ENCODE measurements around the gene SYPL1.

SYPL1 gene

DNA sequence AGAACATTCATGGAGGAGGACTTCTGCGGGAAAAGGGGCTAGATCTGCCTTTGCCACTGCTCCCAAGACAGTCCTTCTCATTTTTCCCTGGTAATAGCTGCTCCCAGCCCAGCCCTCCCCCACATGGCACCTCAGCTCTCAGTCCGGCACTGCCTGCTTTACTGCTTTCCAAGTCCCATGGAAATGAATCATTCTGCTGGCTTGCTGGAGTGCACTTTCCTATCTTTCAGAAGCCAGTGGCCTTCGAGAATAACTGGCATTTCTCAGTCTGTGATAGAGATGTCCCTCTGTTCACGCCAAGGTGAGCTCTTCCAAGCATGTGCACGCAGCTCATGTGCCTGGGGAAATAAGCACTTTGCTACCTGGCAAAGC lies 61.4 kb downstream of the SYPL1 start:
- TF ChIP-seq, protein P1, sequence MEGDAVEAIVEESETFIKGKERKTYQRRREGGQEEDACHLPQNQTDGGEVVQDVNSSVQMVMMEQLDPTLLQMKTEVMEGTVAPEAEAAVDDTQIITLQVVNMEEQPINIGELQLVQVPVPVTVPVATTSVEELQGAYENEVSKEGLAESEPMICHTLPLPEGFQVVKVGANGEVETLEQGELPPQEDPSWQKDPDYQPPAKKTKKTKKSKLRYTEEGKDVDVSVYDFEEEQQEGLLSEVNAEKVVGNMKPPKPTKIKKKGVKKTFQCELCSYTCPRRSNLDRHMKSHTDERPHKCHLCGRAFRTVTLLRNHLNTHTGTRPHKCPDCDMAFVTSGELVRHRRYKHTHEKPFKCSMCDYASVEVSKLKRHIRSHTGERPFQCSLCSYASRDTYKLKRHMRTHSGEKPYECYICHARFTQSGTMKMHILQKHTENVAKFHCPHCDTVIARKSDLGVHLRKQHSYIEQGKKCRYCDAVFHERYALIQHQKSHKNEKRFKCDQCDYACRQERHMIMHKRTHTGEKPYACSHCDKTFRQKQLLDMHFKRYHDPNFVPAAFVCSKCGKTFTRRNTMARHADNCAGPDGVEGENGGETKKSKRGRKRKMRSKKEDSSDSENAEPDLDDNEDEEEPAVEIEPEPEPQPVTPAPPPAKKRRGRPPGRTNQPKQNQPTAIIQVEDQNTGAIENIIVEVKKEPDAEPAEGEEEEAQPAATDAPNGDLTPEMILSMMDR (IDR thresholded peaks at IDR 0.05; ENCODE audit: low read depth, low read length): no peak
- H3K4me3 ChIP-seq (ENCODE audit: low read depth, low read length): no peak overlapping the region
- in situ Hi-C loops (cut with HindIII; ENCODE audit: low sequenced_read_pairs): loop anchor here (25.0 kb wide), 1 partner anchor 112 kb away; no protein-coding TSS in a partner anchor
- DNase-seq (ENCODE audit: low read depth, low spot score): peak; percentile 26

DNA sequence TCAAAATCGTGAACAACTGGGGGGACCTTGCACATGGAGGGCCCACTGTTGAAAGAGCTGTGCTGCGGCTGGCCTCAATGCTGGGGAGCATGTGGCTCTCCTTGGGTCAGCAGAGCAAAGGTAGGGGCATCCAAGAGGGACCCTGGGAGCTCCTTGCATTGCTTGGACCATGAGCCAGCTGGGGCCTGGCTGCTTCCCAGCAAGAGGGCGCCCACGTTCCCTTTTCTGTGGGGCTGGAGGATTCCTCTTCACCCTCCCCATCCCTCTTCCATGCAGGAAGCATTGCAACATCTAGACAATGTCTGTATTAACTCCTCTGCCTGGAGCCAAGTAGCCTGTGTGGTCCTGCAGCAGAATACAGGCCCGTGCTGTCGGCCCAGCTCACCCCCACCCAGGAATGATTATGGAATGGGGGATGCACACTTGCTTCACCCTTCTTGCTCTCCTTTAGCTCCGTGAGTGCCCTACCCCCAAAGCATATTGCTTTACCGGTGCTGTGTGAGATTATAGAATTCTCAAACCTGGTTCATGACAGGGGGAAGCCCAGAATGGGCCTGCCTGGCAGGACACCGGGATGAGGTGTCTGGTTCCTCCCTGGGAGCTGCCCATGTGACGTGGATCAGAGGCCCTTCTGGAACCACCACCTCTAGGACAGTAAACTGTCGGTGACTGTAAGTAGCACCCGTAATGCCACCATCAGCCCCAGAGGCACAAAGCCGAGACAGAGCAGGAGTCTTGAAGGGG lies 61.9 kb downstream of the SYPL1 start:
- TF ChIP-seq, protein P1 (IDR thresholded peaks at IDR 0.05; ENCODE audit: low read depth, low read length): peak; percentile 9
- no peak overlapping the region for H3K4me3 ChIP-seq (ENCODE audit: low read depth, low read length)
- in situ Hi-C loops (cut with HindIII; ENCODE audit: low sequenced_read_pairs): loop anchor here (25.0 kb wide), 1 partner anchor 112 kb away; no protein-coding TSS in a partner anchor
- no peak for DNase-seq (ENCODE audit: low read depth, low spot score)

GRCh38 chr7:106049139-106049752 lies 62.9 kb downstream of the SYPL1 start:
- TF ChIP-seq, protein P1 (IDR thresholded peaks at IDR 0.05; ENCODE audit: low read depth, low read length): no peak
- DNase-seq (ENCODE audit: low read depth, low spot score): no peak
- H3K4me3 ChIP-seq (ENCODE audit: low read depth, low read length): no peak overlapping the region
- in situ Hi-C loops (cut with HindIII; ENCODE audit: low sequenced_read_pairs): no loop called here

GRCh38 chr7:106048706-106049020 lies 63.4 kb downstream of the SYPL1 start:
- TF ChIP-seq, protein P1 (IDR thresholded peaks at IDR 0.05; ENCODE audit: low read depth, low read length): no peak
- no peak overlapping the region for H3K4me3 ChIP-seq (ENCODE audit: low read depth, low read length)
- in situ Hi-C loops (cut with HindIII; ENCODE audit: low sequenced_read_pairs): no loop called here
- no peak for DNase-seq (ENCODE audit: low read depth, low spot score)

- no peak for DNase-seq (ENCODE audit: low read depth, low spot score)
- H3K4me3 ChIP-seq (ENCODE audit: low read depth, low read length): no peak overlapping the region
- in situ Hi-C loops (cut with HindIII; ENCODE audit: low sequenced_read_pairs): no loop called here
Measured at GRCh38 chr7:106047818-106048705, 64.0 kb downstream of the SYPL1 start.

DNA sequence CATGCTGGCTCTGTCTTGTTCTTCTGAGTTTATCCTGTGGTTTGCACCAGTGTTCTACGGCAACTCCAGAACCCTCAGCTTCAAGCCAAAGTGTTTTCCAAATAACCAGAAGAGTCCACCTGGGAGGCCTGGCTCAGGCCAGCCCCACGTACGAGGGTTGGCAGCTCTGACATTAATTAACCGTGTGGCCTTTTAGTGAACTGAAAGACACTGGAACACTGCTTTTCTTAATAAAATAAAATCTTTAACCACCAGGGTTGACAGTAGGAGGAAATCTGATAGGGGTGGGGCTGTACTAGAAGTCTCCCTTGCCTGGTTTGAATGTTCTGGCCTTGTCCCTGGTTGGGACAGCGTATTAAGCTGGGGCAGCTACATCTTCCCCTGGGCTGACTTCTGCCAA lies 64.9 kb downstream of the SYPL1 start:
- TF ChIP-seq, protein P1 (IDR thresholded peaks at IDR 0.05; ENCODE audit: low read depth, low read length): no peak
- no peak overlapping the region for H3K4me3 ChIP-seq (ENCODE audit: low read depth, low read length)
- DNase-seq (ENCODE audit: low read depth, low spot score): no peak
- in situ Hi-C loops (cut with HindIII; ENCODE audit: low sequenced_read_pairs): no loop called here

More at GRCh38 chr7:106047818-106048705, 64.0 kb downstream of the SYPL1 start:
- TF ChIP-seq, protein P1 (IDR thresholded peaks at IDR 0.05; ENCODE audit: low read depth, low read length): no peak
